Measurements from ENCODE around the gene PROSER2. TPM values are rescaled to one million over a fixed set of nuclear protein-coding genes. Genes with fewer than 3 reads are reported as not detected.

The PROSER2 gene
- total and polyA plus RNA-seq, 9 of the 15 experiments (the other 6 are each of a cell fraction or from before 2014, with no cell fraction given), result 0.62 to 14.8 (median 2.9) TPM

DNA sequence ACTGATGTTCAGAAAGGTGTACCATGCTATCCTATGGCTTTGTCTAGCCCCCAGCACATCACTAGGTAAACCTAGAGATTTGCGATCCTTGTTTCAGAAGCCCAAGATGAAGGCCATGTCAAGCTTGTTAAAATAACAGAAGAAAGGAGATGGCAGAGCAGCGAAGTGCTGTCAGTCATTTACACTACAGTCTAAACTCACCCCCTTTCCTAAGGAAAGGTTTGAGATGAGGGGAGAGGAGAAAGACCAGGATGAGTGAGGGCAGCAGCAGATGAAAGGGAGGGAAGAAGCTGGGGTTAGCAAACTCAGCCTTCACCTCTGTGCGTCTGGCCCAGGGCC, 74.8 kb downstream of the PROSER2 start (continued):
- TF ChIP-seq ZC3H4 (CRISPR knock-in tag; IDR thresholded peaks at IDR 0.05; ENCODE audit: borderline replicate concordance), result peak; percentile 76; the same call in 1 of the 2 replicates
- TF ChIP-seq AFF4 (CRISPR knock-in tag; IDR thresholded peaks at IDR 0.05), result peak; percentile 5; the same call in 1 of the 2 replicates
- TF ChIP-seq NFRKB (IDR thresholded peaks at IDR 0.05; ENCODE audit: low read depth), result peak; percentile 25
- peak; percentile 92 for TF ChIP-seq PREB (CRISPR knock-in tag; IDR thresholded peaks at IDR 0.05)
- TF ChIP-seq, protein P1, sequence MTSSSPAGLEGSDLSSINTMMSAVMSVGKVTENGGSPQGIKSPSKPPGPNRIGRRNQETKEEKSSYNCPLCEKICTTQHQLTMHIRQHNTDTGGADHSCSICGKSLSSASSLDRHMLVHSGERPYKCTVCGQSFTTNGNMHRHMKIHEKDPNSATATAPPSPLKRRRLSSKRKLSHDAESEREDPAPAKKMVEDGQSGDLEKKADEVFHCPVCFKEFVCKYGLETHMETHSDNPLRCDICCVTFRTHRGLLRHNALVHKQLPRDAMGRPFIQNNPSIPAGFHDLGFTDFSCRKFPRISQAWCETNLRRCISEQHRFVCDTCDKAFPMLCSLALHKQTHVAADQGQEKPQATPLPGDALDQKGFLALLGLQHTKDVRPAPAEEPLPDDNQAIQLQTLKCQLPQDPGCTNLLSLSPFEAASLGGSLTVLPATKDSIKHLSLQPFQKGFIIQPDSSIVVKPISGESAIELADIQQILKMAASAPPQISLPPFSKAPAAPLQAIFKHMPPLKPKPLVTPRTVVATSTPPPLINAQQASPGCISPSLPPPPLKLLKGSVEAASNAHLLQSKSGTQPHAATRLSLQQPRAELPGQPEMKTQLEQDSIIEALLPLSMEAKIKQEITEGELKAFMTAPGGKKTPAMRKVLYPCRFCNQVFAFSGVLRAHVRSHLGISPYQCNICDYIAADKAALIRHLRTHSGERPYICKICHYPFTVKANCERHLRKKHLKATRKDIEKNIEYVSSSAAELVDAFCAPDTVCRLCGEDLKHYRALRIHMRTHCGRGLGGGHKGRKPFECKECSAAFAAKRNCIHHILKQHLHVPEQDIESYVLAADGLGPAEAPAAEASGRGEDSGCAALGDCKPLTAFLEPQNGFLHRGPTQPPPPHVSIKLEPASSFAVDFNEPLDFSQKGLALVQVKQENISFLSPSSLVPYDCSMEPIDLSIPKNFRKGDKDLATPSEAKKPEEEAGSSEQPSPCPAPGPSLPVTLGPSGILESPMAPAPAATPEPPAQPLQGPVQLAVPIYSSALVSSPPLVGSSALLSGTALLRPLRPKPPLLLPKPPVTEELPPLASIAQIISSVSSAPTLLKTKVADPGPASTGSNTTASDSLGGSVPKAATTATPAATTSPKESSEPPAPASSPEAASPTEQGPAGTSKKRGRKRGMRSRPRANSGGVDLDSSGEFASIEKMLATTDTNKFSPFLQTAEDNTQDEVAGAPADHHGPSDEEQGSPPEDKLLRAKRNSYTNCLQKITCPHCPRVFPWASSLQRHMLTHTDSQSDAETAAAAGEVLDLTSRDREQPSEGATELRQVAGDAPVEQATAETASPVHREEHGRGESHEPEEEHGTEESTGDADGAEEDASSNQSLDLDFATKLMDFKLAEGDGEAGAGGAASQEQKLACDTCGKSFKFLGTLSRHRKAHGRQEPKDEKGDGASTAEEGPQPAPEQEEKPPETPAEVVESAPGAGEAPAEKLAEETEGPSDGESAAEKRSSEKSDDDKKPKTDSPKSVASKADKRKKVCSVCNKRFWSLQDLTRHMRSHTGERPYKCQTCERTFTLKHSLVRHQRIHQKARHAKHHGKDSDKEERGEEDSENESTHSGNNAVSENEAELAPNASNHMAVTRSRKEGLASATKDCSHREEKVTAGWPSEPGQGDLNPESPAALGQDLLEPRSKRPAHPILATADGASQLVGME (CRISPR knock-in tag; IDR thresholded peaks at IDR 0.05), result 0 out of 2 replicates have a peak, but pooled peaks have one; percentile 68
- 0 out of 2 replicates have a peak, but pooled peaks have one; percentile 19 for TF ChIP-seq FOXP4 (CRISPR knock-in tag; IDR thresholded peaks at IDR 0.05; ENCODE audit: borderline replicate concordance)
- no peak for TF ChIP-seq ZNF311 (CRISPR knock-in tag; IDR thresholded peaks at IDR 0.05)
- TF ChIP-seq, protein P2, sequence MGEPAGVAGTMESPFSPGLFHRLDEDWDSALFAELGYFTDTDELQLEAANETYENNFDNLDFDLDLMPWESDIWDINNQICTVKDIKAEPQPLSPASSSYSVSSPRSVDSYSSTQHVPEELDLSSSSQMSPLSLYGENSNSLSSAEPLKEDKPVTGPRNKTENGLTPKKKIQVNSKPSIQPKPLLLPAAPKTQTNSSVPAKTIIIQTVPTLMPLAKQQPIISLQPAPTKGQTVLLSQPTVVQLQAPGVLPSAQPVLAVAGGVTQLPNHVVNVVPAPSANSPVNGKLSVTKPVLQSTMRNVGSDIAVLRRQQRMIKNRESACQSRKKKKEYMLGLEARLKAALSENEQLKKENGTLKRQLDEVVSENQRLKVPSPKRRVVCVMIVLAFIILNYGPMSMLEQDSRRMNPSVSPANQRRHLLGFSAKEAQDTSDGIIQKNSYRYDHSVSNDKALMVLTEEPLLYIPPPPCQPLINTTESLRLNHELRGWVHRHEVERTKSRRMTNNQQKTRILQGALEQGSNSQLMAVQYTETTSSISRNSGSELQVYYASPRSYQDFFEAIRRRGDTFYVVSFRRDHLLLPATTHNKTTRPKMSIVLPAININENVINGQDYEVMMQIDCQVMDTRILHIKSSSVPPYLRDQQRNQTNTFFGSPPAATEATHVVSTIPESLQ (CRISPR knock-in tag; IDR thresholded peaks at IDR 0.05), result 0 out of 2 replicates have a peak, but pooled peaks have one; percentile 67
- TF ChIP-seq ZNF431 (CRISPR knock-in tag; IDR thresholded peaks at IDR 0.05), result peak; percentile 58; the same call in 1 of the 2 replicates
- no peak for TF ChIP-seq PPARD (CRISPR knock-in tag; IDR thresholded peaks at IDR 0.05)
- no peak for TF ChIP-seq TARDBP (IDR thresholded peaks at IDR 0.05)
